WI38 (cell line): ENCODE results near the gene B3GAT1.

ENCODE experiments used
- H3K4me3 ChIP-seq: 2 replicates; pipeline ENCODE4 v1.5.1; 2011; ENCODE audit warnings: low read depth, mild to moderate bottlenecking, control low read depth, low read length
- TF ChIP-seq, protein P1 (sequence below): IDR thresholded peaks from 2 replicates; pipeline ENCODE4 v1.5.1; 2012; ENCODE audit warnings: low read depth, mild to moderate bottlenecking, control low read depth, low read length

The B3GAT1 gene

DNA sequence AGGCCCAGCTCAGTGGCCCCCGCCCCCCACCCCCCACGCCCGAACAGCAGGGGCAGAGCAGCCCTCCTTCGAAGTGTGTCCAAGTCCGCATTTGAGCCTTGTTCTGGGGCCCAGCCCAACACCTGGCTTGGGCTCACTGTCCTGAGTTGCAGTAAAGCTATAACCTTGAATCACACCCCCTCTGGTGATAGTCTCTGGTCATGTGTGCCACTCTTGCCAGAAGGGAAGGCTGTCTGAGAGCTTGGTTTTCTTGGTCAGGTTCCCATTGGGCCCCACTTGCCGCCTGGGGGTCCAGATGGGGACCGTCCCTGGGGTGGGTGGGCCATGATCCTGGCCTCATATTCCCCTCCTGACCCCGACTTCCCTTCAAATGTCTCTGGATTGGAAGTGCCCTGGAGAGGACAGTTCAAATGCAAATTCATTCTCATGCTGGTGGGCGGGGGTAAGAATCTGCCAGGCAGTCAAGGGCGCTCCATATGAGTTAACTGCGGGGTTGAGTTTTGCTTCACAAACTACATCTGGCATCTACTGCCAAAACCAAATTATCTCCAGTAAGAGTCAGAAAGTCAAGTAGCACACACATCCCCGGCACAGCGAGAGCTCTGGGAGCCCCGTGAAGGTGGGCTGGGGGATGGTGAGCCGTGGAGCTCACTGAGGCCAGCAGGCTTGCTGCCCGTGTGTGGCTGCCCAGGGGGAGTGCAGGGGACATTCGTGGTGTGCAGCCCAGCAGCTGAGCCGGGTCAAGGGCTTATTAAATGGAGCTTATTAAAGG is 35.7 kb downstream of the B3GAT1 start:
- TF ChIP-seq, protein P1, sequence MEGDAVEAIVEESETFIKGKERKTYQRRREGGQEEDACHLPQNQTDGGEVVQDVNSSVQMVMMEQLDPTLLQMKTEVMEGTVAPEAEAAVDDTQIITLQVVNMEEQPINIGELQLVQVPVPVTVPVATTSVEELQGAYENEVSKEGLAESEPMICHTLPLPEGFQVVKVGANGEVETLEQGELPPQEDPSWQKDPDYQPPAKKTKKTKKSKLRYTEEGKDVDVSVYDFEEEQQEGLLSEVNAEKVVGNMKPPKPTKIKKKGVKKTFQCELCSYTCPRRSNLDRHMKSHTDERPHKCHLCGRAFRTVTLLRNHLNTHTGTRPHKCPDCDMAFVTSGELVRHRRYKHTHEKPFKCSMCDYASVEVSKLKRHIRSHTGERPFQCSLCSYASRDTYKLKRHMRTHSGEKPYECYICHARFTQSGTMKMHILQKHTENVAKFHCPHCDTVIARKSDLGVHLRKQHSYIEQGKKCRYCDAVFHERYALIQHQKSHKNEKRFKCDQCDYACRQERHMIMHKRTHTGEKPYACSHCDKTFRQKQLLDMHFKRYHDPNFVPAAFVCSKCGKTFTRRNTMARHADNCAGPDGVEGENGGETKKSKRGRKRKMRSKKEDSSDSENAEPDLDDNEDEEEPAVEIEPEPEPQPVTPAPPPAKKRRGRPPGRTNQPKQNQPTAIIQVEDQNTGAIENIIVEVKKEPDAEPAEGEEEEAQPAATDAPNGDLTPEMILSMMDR, result no peak
- H3K4me3 ChIP-seq, result no peak overlapping the region

DNA sequence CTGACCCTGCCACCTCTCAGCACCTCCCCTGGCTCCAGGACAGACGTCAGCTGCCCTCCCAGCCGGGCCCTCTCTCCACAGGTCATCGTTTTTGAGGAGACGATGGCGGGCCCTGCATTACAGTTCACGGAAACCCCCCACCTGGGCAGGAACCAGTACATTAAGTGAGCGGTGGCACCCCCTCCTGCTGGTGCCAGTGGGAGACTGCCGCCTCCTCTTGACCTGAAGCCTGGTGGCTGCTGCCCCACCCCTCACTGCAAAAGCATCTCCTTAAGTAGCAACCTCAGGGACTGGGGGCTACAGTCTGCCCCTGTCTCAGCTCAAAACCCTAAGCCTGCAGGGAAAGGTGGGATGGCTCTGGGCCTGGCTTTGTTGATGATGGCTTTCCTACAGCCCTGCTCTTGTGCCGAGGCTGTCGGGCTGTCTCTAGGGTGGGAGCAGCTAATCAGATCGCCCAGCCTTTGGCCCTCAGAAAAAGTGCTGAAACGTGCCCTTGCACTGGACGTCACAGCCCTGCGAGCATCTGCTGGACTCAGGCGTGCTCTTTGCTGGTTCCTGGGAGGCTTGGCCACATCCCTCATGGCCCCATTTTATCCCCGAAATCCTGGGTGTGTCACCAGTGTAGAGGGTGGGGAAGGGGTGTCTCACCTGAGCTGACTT is 37.0 kb downstream of the B3GAT1 start:
- TF ChIP-seq, protein P1, result no peak
- H3K4me3 ChIP-seq, result no peak overlapping the region

DNA sequence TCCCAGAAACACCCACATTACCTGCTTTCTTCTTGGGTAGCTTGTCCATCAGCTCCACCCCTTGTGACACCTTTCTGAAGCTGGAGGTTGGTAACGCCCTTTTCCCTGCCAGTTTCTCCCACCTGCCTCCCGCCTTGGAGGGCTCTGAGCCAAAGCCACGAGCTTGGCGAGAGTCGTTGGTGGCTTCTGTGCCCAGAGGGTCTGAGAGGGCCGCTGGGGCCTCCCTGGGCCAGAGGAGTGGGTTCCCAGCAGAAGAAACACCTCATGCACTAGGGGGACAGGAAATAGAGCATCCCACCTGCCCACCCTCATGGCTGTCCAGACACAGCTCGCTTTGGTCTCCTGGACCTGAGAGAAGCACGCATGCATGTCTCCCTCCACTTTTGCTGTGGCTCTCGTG is 37.9 kb downstream of the B3GAT1 start:
- H3K4me3 ChIP-seq, result no peak overlapping the region
- TF ChIP-seq, protein P1, result no peak

DNA sequence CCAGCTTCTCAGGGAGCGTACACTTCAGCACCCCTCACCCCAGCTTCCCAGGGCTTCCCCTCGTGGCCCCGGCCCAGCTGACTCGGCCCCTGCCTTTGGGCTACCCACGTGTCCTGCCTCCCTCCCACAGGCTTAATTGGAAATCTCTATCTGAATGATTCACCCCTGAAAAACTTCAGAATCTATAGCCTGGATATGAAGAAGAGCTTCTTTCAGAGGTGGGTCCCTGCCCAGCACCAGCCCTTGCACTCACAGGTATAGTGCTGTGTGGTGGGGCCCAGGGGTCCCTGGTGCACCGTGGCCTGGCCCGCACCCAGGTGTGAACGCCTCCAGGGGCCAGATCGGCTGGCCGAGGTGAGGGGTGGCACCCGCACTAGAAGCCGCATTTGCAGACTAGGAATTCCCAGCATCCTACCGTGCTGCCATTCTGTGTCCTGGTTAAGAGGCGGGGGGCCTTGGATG is 38.4 kb downstream of the B3GAT1 start:
- H3K4me3 ChIP-seq, result no peak overlapping the region
- TF ChIP-seq, protein P1, result no peak

DNA sequence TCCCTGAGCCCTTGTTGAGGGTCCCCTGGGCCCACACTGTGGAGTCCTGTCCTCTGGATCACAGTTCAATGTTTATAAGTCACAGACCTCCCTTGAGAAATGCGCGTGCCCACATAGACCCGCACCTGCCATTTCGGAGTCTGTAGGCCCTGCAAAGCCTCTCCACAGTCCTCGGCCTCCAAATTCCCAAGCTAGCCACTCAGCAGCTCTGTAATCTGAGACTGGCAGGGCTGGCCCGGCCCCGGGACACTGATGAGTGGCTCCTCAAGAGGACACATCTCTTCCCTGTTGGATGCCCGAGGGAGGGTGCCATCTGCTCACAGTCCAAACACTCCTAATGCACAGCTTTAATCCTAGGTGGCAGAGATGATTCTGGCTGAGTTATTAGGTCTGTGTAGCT is 39.1 kb downstream of the B3GAT1 start:
- no peak overlapping the region for H3K4me3 ChIP-seq
- TF ChIP-seq, protein P1, result no peak

DNA sequence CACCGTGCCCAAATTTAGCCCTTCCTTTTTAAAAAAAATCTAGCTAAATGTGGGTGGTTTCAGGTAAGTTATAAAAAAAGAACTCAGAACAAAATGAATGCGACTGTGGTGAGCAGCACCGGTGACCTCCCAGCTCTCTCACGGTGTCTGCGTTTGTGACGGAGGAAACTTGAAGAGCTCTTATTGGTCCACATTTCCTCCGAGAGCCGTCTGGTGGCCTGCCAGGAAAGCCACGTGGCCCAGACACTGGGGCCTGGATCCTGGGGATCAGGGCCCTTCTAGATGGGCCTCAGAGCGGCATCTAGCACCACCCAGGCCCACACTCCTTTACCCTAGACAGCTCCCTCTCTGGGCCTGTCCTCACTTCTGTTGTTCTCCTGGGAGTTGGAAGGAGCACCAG is 39.5 kb downstream of the B3GAT1 start:
- TF ChIP-seq, protein P1, result no peak

DNA sequence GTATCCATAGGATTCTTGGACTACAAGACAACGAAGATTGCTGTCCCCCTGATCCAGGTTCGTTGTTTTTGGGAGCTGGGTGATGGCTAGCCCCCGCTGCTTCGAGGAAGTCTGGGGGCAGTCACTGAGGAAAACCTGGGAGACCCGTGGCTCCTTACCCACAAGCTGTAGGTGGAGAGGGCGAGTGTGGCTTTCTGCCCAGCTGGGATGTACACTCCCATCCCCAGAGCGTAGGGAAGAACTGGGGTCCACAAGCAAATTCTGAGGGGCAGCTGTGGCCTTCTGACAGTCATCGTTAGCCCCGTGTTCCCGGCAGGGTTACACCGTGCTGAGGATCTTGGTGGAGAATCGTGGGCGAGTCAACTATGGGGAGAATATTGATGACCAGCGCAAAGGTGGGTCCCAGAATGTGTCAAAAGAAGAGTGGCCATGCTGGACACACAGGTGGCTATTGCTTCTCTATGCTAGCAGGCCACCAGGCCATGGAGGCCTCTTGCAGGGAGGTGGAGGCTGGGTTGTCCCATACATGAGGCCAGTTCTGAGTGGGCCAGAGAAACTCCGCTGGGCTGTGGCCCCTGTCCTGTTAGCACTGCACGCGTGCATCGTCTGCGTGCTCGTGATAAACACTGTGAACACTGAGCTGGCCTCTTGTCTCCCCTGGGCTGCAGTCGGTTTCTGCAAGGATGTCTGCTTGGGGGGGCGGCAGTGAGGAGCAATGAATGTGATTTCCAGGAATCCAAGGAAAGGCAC is 40.4 kb downstream of the B3GAT1 start:
- TF ChIP-seq, protein P1, result no peak
- H3K4me3 ChIP-seq, result no peak overlapping the region

More for the DNA sequence above, 39.5 kb downstream of the B3GAT1 start:
- no peak overlapping the region for H3K4me3 ChIP-seq
